NCI-H345 treated with DMSO at 0.1 percent for 48 hours (cell line): ENCODE results near the gene ESPN.

Source experiments
- DNase-seq: peaks from one replicate; lab custom pipeline; 2025; ENCODE audit not compliant: unreplicated experiment; lab: John Stamatoyannopoulos, UW

ESPN gene

GRCh38 chr1:6408023-6408422 is 16.6 kb upstream of the ESPN start:
- DNase-seq: no peak

- DNase-seq: no peak
Observed at GRCh38 chr1:6409053-6409452, 15.5 kb upstream of the ESPN start.

GRCh38 chr1:6409733-6410132 is 14.8 kb upstream of the ESPN start:
- no peak for DNase-seq

DNA sequence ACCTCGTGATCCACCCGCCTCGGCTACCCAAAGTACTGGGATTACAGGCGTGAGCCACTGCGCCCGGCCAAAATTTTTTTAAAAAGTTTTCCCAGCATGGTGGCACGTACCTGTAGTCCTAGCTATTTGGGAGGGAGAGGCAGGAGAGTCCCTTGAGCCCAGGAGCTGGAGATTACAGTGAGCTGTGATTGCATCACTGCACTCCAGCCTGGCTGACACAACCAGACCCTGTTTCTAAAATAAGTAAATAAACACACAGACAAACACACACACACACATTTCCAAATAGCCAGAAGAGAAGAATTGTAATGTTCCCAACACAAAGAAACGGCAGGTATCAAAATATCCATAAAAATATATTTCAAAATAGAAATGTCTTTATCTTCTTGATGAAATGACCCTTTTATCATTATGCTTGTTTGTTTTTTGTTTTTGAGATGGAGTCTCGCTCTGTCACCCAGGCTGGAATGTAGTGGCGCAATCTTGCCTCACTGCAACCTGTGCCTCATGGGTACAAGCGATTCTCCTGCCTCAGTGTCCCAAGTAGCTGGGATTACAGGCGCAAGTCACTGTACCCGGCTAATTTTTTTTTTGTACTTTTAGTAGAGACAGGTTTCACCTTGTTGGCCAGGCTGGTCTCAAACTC is 14.2 kb upstream of the ESPN start:
- DNase-seq: no peak

GRCh38 chr1:6412896-6413295 is 11.7 kb upstream of the ESPN start:
- peak; percentile 65 for DNase-seq

GRCh38 chr1:6414443-6414844 is 10.1 kb upstream of the ESPN start:
- DNase-seq: peak; percentile 51

- no peak for DNase-seq
Observed at GRCh38 chr1:6414881-6415626, 9.5 kb upstream of the ESPN start.

GRCh38 chr1:6416295-6416656 is 8.3 kb upstream of the ESPN start:
- no peak for DNase-seq

DNA sequence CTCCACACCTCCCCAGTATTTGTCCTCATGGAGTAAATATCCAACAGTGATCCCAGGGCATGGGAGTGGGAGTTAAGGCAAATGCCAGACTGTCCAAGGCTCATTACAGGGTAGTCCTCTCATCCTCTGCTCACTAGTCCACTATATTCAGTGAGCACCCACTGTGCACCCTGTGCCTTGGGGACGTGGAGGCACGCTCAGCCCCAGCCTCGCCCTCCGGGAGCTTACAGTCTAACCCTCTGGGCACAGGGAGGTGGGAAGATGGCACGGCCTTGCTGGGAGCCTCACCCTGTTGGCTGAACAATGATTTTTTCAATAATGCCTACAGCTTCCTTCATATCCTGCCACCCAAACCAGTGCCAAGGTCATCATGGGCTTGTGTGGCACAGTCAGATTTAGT is 7.7 kb upstream of the ESPN start:
- no peak for DNase-seq

GRCh38 chr1:6417961-6418667 is 6.5 kb upstream of the ESPN start:
- DNase-seq: no peak

GRCh38 chr1:6418668-6419396 is 5.7 kb upstream of the ESPN start:
- DNase-seq: no peak

DNA sequence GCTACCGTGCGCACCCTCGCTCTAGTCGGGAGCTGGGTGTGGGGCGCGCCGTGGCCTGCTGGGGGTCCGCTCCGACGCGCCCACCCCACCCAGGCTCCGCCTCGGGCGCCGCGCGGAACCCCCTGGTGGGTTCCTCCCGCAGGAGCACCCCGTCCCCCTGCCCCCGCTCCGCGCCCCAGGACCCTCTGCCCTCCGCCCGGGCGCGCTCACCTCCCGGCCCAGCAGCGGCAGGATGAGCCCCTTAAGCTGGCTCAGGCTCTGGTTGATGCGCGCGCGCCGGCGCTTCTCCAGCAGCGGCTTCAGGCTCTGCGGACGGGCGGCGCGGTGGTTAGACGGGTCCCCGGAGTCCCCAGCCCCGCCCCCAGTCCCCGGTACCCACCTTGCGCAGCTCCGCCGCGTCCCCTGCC is 5.2 kb upstream of the ESPN start:
- DNase-seq: no peak

GRCh38 chr1:6419804-6420453 is 4.6 kb upstream of the ESPN start, which contains the start of gene HES2:
Gene HES2, minus strand, starts transcription at chr1:6419919. Its CDS starts 99 bp downstream, at chr1:6419820.
- no peak for DNase-seq

- no peak for DNase-seq
Observed at GRCh38 chr1:6420454-6421042, 4.0 kb upstream of the ESPN start.

DNA sequence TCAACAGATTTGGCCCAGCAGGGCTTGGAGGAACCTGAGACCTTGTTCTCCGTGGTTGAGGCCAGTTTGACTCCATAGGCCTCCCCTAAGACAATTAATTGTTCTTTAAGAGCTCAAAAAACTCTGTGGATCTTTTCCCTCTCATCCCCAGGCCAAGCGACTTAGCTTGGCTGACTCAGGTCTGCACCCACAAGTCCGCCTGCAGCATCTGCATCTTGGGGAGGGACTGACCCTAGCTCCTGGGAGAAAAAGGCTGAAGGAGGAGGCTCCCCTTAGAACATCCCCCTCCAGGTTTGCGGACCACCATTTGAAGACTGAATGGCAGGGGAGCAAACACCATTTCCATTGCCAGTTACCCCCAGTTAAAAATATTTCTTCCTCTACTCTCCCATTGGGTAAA is 3.3 kb upstream of the ESPN start:
- no peak for DNase-seq

- peak; percentile 60 for DNase-seq
Observed at GRCh38 chr1:6423321-6423999, 1.1 kb upstream of the ESPN start.

DNA sequence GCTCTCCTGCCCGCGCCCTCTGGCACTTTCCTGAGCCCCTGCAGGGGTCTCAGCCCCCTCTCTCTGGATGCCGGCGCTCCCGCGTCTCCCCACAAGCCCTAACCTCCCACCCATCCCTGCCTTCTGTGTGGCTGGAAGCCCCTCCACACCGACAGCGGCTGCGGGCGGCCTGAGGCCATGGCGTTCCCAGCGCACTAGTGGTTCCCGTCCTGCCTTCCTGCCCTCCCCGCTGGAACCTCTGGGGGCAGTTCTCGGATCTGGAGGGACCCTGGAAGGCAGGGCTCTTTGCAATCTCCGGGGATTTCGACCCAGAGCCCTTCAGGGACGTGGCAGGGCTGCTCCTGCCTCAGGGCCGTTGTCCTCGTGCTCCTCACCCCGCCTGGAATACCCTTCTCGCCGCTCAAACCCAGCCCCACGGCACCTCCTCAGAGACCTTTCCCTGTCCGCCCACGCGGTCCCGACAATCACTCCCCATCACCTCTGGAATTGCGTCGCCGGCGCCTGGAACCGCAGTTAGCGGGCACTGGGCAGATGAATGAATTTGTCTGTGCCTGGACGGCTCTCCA is 493 bp upstream of the ESPN start:
- DNase-seq: no peak

DNA sequence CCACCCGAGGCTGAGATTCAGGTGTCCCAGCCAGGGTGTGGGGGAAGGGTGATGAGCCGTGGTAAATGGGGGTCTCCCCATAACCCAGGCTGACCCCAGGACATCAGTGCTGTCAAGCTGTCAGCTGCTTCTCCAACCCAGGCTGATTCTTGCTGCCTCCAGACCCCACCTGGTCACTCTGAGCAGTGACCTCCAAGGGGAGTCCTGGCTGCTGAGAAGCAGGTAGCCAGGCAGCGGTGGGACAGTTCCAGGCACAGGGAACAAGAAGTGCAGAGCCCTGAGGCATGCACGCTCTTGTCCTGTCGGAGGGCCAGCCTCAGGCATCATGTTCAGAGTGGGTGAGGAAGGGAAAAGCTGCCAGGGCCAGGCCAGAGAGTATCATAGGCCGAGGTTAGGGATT is 1.1 kb downstream of the ESPN start:
- DNase-seq: no peak

DNA sequence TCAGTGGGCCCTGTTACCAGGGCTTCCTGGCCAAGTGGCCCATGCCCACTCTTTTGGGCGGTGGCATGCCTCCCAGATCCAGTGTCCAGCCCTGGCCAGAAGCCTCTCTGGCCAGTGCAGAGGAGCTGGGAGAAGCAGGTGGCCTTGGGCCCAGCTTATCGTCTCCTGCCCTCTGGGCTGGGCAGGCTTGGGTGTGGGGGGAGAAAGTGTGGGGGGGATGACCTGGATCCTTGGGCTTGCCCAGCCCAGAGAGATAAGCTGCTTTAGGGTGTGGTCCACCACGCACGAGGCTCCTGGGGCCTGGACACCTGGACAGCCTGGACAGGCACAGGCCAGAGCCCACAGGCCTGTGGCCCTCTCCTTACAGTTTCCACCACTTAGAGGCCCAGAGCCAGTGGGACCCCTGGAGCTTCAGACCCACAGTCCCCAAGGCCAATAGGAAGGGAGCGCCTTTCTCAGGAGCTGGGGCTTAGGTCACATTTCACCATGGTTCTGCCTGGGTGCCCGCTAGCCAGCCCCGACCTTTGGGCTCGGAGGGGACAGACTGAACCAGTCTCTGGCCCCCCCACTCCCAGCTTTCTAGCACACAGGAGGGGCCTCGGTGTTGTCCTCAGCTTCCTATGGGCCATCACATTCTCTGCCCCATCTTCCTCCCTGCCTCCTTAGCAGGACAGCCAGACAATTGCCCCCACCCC is 1.8 kb downstream of the ESPN start:
- DNase-seq: no peak
